Suprapubic skin (tissue), 4 donors: ENCODE measurements around the gene CCDC184. TPM values are rescaled to one million over a fixed set of nuclear protein-coding genes. Genes with fewer than 3 reads are reported as not detected.

Experiments
- DNase-seq, 2 donors: peaks; one replicate each; pipeline ENCODE4 v3.0.0-alpha.2; 2019; ENCODE audit warnings: low spot score in 2 of 2
- H3K27ac ChIP-seq: fragments of 200-600 bp; sonication (generic); one replicate; pipeline ENCODE4 v1.5.1; 2019
- H3K27me3 ChIP-seq: fragments of 200-600 bp; sonication (generic); one replicate; pipeline ENCODE4 v1.5.1; 2019
- H3K36me3 ChIP-seq: fragments of 200-600 bp; sonication (generic); one replicate; pipeline ENCODE4 v1.5.1; 2019
- H3K4me1 ChIP-seq: fragments of 200-600 bp; sonication (generic); one replicate; pipeline ENCODE4 v1.5.1; 2019
- H3K4me3 ChIP-seq: fragments of 200-600 bp; sonication (generic); one replicate; pipeline ENCODE4 v1.5.1; 2019; ENCODE audit warnings: mild to moderate bottlenecking
- H3K9me3 ChIP-seq: fragments of 200-600 bp; sonication (generic); one replicate; pipeline ENCODE4 v1.5.1; 2019
- EP300 ChIP-seq: sonication (generic); formaldehyde crosslinking; IDR thresholded peaks from one replicate; pipeline ENCODE4 v1.6.1; 2017; ENCODE audit warnings: antibody characterized with exemption
- POLR2A ChIP-seq, 2 donors: fragments of 450-650 bp; IDR thresholded peaks; one replicate each; pipeline ENCODE4 v1.6.1; 2017; ENCODE audit warnings: antibody characterized with exemption in 2 of 2, mild to moderate bottlenecking in 2 of 2, moderate library complexity in 2 of 2
- POLR2AphosphoS5 ChIP-seq, 3 donors: sonication (generic); formaldehyde crosslinking; IDR thresholded peaks; one replicate each; pipeline ENCODE4 v1.6.1; 2017; ENCODE audit warnings: antibody characterized with exemption in 3 of 3
- WGBS: methylation state at CpG from one replicate; pipeline ENCODE4 v1.1.5; 2018; 5-methylcytosine and 5-hydroxymethylcytosine counted together
- total RNA-seq, 4 donors: library from RNA; depleted of rRNA; stranded (reverse); fragments of >200 nt; gene quantifications; one replicate each; pipeline ENCODE4 v1.1.0, GENCODE V29; 2016
- TF ChIP-seq, protein P1 (sequence below), 2 donors: fragments of 200-600 bp in 1 of 2; fragments of 450-650 bp in 1 of 2; sonication (generic) in 1 of 2; IDR thresholded peaks; one replicate each; pipeline ENCODE4 v1.5.1; 2016 to 2019; ENCODE audit warnings: antibody characterized with exemption in 2 of 2, mild to moderate bottlenecking in 1 of 2, moderate library complexity in 1 of 2

CCDC184 gene
- under 1 TPM; 0.19 to 0.83 (median 0.60) TPM for total RNA-seq

DNA sequence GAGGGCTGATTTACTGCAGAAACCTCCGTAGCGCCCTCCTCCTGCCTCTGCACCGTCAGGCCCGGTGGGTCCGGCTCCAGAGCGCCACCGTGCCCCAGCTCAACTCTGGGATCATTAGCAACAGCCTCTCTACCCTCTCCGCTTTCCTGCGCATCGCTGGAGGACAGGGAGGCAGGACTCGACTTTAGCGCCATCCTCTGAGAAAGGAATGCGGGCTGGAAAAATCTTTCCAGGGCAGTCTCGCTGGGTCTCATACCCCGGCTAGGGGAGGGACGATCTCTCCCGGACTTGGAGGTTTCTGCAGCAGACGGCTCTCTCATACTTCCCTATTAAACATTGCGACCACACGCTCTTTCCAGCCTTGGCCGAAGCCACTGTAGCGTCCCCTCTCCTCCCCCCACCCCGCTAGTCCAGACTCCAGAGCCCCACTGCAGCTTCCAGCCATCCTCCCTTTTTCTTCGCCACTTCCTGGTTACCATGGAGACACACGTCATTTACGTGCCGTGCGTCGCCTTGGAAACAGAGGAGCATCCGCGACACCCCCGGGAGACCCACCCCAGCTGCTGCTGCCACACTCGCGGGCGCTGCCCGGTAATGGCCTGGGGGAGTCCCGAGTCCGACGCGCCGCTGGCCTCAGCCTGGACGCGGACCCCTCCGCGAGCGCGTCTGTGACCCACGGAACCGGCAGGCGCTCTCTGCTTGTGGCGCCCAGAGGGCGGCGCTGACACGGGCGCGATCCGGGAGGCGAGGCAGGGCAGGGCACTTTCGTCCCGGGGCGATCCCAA is at the start of gene CCDC184:
TSS of gene CCDC184 (plus strand) at position 554 of the 785 bp plus-strand sequence. CDS start 479 bp downstream, outside the sequence.
- DNase-seq: peak in 1 of 2 donors; percentile 69
- no peaks in the 10 kb centered on the region for H3K9me3 ChIP-seq
- H3K27ac ChIP-seq: no peak within 1 kb of the TSS
- WGBS: under 1% methylated on average over 44 of the region's 61 CpGs
- H3K4me1 ChIP-seq: peaks cover 33% of the 10 kb centered on the region
- H3K4me3 ChIP-seq: peak within 1 kb of the TSS; percentile 70
- TF ChIP-seq POLR2AphosphoS5 (IDR thresholded peaks at IDR 0.05) (no peak), POLR2A (IDR thresholded peaks at IDR 0.05) (no peak), EP300 (no peak)
- TF ChIP-seq, protein P1, sequence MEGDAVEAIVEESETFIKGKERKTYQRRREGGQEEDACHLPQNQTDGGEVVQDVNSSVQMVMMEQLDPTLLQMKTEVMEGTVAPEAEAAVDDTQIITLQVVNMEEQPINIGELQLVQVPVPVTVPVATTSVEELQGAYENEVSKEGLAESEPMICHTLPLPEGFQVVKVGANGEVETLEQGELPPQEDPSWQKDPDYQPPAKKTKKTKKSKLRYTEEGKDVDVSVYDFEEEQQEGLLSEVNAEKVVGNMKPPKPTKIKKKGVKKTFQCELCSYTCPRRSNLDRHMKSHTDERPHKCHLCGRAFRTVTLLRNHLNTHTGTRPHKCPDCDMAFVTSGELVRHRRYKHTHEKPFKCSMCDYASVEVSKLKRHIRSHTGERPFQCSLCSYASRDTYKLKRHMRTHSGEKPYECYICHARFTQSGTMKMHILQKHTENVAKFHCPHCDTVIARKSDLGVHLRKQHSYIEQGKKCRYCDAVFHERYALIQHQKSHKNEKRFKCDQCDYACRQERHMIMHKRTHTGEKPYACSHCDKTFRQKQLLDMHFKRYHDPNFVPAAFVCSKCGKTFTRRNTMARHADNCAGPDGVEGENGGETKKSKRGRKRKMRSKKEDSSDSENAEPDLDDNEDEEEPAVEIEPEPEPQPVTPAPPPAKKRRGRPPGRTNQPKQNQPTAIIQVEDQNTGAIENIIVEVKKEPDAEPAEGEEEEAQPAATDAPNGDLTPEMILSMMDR (IDR thresholded peaks at IDR 0.05): peak in 1 of 2 donors; percentile 45
- H3K27me3 ChIP-seq: peaks cover 57% of the 10 kb centered on the region
- H3K36me3 ChIP-seq: no peaks in the 10 kb centered on the region

DNA sequence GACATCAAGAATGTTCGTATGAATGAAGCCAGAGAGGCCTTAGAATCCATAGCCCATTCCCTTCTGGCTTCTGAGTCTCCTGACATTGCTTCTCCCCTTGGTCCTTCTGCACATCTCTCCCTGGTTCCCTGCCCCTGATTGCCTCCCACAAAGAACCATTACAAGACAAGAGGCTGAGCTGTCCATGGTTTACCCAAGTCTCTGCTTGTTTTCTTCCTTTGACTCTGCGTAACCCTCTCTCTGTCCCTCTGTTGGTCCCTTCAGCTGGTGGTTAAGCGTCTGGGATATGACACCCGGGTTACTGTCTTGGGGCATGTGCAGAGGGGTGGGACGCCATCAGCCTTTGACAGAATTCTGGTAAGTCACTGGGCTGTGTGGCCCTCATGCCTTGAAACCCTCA is 48.4 kb upstream of the CCDC184 start:
- H3K27me3 ChIP-seq: no peaks in the 10 kb centered on the region
- TF ChIP-seq POLR2AphosphoS5 (IDR thresholded peaks at IDR 0.05) (no peak), POLR2A (IDR thresholded peaks at IDR 0.05) (no peak), EP300 (no peak)
- TF ChIP-seq, protein P1 (IDR thresholded peaks at IDR 0.05): no peak
- H3K36me3 ChIP-seq: peaks cover 88% of the 10 kb centered on the region
- no peak overlapping the region for H3K4me3 ChIP-seq
- DNase-seq: no peak
- H3K4me1 ChIP-seq: no peaks in the 10 kb centered on the region
- no peak overlapping the region for H3K27ac ChIP-seq
- WGBS: 92% methylated on average over 5 of the region's 5 CpGs
- H3K9me3 ChIP-seq: no peaks in the 10 kb centered on the region

GRCh38 chr12:48142818-48143674 is 40.4 kb upstream of the CCDC184 start:
- peaks cover 96% of the 10 kb centered on the region for H3K36me3 ChIP-seq

GRCh38 chr12:48143898-48144297 is 39.5 kb upstream of the CCDC184 start:
- no peaks in the 10 kb centered on the region for H3K4me1 ChIP-seq
- TF ChIP-seq, protein P1 (IDR thresholded peaks at IDR 0.05): no peak
- TF ChIP-seq POLR2AphosphoS5 (IDR thresholded peaks at IDR 0.05): no peak
- TF ChIP-seq POLR2A (IDR thresholded peaks at IDR 0.05): no peak
- TF ChIP-seq EP300: no peak
- no peaks in the 10 kb centered on the region for H3K27me3 ChIP-seq
- H3K4me3 ChIP-seq: no peak overlapping the region
- peaks cover 91% of the 10 kb centered on the region for H3K36me3 ChIP-seq
- no peaks in the 10 kb centered on the region for H3K9me3 ChIP-seq
- no peak for DNase-seq
- H3K27ac ChIP-seq: no peak overlapping the region
- 71% methylated on average over 2 of the region's 2 CpGs for WGBS

More at GRCh38 chr12:48142818-48143674, 40.4 kb upstream of the CCDC184 start:
- TF ChIP-seq POLR2A (IDR thresholded peaks at IDR 0.05) (no peak), EP300 (no peak), POLR2AphosphoS5 (IDR thresholded peaks at IDR 0.05) (no peak)
- TF ChIP-seq, protein P1 (IDR thresholded peaks at IDR 0.05): no peak
- DNase-seq: no peak
- Histone ChIP-seq H3K4me1 (no peaks in the 10 kb centered on the region), H3K4me3 (no peak overlapping the region), H3K27ac (no peak overlapping the region), H3K9me3 (no peaks in the 10 kb centered on the region), H3K27me3 (no peaks in the 10 kb centered on the region)
- 89% methylated on average over 7 of the region's 7 CpGs for WGBS

DNA sequence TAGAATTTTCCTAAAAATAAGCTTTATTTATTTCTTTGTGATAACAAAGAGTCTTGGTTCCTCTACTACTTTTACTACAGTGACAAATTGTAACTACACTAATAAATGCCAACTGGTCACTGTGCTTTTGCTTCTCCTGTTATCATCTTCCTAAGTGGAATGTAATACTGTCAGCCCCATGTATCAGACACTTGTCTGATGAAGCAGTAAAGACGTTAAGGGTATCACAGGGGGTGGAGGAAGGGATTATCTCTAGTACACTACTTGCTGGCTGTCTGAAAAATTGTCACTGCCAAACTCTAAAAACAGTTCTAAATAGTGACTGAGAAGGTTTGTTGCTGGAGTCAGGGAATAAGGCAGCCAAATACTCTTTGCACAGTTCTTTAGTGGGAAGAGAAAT is 37.5 kb upstream of the CCDC184 start:
- no peak overlapping the region for H3K4me3 ChIP-seq
- peaks cover 91% of the 10 kb centered on the region for H3K36me3 ChIP-seq
- no peaks in the 10 kb centered on the region for H3K9me3 ChIP-seq
- WGBS: 56% methylated on average over 1 of the region's 1 CpG
- DNase-seq: no peak
- H3K27me3 ChIP-seq: no peaks in the 10 kb centered on the region
- TF ChIP-seq, protein P1 (IDR thresholded peaks at IDR 0.05): no peak
- TF ChIP-seq POLR2A (IDR thresholded peaks at IDR 0.05) (no peak), POLR2AphosphoS5 (IDR thresholded peaks at IDR 0.05) (no peak), EP300 (no peak)
- no peak overlapping the region for H3K27ac ChIP-seq
- H3K4me1 ChIP-seq: no peaks in the 10 kb centered on the region
